Activated T-helper 1 cell treated with anti-CD3 and anti-CD28 coated beads, Interleukin-12 subunit alpha, Interleukin-12 subunit beta, Interleukin-2, Interleukin-4 antibody, amounts not matched to agents 30 ng/mL and 10 ng/mL and 1 ng/mL, durations not matched to agents 14 hours and 24 hours and 36 hours (primary cell): Measurements from ENCODE around the gene NTSR1. TPM values are rescaled to one million over a fixed set of nuclear protein-coding genes. Genes with fewer than 3 reads are reported as not detected.

Experiments
- DNase-seq: peaks from one replicate; pipeline ENCODE4 v3.0.0; 2021; ENCODE audit warnings: low spot score
- H3K27ac Mint-ChIP-seq: one replicate; pipeline ENCODE4 v1.8.0; 2021; ENCODE audit warnings: mild to moderate bottlenecking, mixed read lengths
- H3K27me3 Mint-ChIP-seq: one replicate; pipeline ENCODE4 v1.8.0; 2022; ENCODE audit warnings: mild to moderate bottlenecking, moderate library complexity, mixed read lengths; ENCODE audit not compliant: insufficient read depth
- H3K36me3 Mint-ChIP-seq: one replicate; pipeline ENCODE4 v1.8.0; 2021; ENCODE audit warnings: low read depth, mixed read lengths
- H3K4me1 Mint-ChIP-seq: one replicate; pipeline ENCODE4 v1.8.0; 2021; ENCODE audit warnings: low read depth, mixed read lengths
- H3K4me3 Mint-ChIP-seq: one replicate; pipeline ENCODE4 v1.8.0; 2021; ENCODE audit warnings: mild to moderate bottlenecking, moderate library complexity, mixed read lengths
- H3K9me3 Mint-ChIP-seq: one replicate; pipeline ENCODE4 v1.8.0; 2021; ENCODE audit warnings: mixed read lengths
- intact Hi-C: fragments of 100-400 bp; cut with micrococcal nuclease; formaldehyde crosslinking; loops from one replicate; pipeline ENCODE4 v1.15.1; 2024
- total RNA-seq: library from RNA; stranded (reverse); gene quantifications from 2 replicates; pipeline ENCODE4 v1.2.3, GENCODE V29; 2022

Gene NTSR1
- total RNA-seq, 1 donor from 2014 or later = not detected

- intact Hi-C loops = no loop called here
- H3K27me3 Mint-ChIP-seq = peaks cover 12% of the 10 kb centered on the region
- no peaks in the 10 kb centered on the region for H3K9me3 Mint-ChIP-seq
- H3K4me3 Mint-ChIP-seq = no peak overlapping the region
- DNase-seq = no peak
- no peaks in the 10 kb centered on the region for H3K36me3 Mint-ChIP-seq
- H3K4me1 Mint-ChIP-seq = no peaks in the 10 kb centered on the region
- no peak overlapping the region for H3K27ac Mint-ChIP-seq
Observed at GRCh38 chr20:62760856-62761758, 52.5 kb downstream of the NTSR1 start.

GRCh38 chr20:62761759-62762131 lies 53.1 kb downstream of the NTSR1 start:
- H3K9me3 Mint-ChIP-seq = no peaks in the 10 kb centered on the region
- H3K4me1 Mint-ChIP-seq = no peaks in the 10 kb centered on the region
- H3K4me3 Mint-ChIP-seq = no peak overlapping the region

GRCh38 chr20:62762376-62762775 lies 53.7 kb downstream of the NTSR1 start:
- H3K27me3 Mint-ChIP-seq = peaks cover 6% of the 10 kb centered on the region
- no peaks in the 10 kb centered on the region for H3K4me1 Mint-ChIP-seq
- H3K36me3 Mint-ChIP-seq = no peaks in the 10 kb centered on the region
- H3K4me3 Mint-ChIP-seq = no peak overlapping the region
- no peak overlapping the region for H3K27ac Mint-ChIP-seq
- no peak for DNase-seq
- no peaks in the 10 kb centered on the region for H3K9me3 Mint-ChIP-seq
- intact Hi-C loops = no loop called here

More at GRCh38 chr20:62761759-62762131, 53.1 kb downstream of the NTSR1 start:
- intact Hi-C loops = no loop called here
- H3K36me3 Mint-ChIP-seq = no peaks in the 10 kb centered on the region
- no peak for DNase-seq
- no peak overlapping the region for H3K27ac Mint-ChIP-seq
- H3K27me3 Mint-ChIP-seq = peaks cover 12% of the 10 kb centered on the region

GRCh38 chr20:62762801-62763368 lies 54.2 kb downstream of the NTSR1 start:
- no peaks in the 10 kb centered on the region for H3K36me3 Mint-ChIP-seq
- H3K4me1 Mint-ChIP-seq = no peaks in the 10 kb centered on the region
- H3K27me3 Mint-ChIP-seq = peaks cover 4% of the 10 kb centered on the region
- no peak overlapping the region for H3K27ac Mint-ChIP-seq
- DNase-seq = no peak
- no peaks in the 10 kb centered on the region for H3K9me3 Mint-ChIP-seq
- intact Hi-C loops = no loop called here
- H3K4me3 Mint-ChIP-seq = no peak overlapping the region

- H3K4me3 Mint-ChIP-seq = no peak overlapping the region
- H3K36me3 Mint-ChIP-seq = no peaks in the 10 kb centered on the region
- no peaks in the 10 kb centered on the region for H3K9me3 Mint-ChIP-seq
- no peaks in the 10 kb centered on the region for H3K4me1 Mint-ChIP-seq
- intact Hi-C loops = no loop called here
- peaks cover 4% of the 10 kb centered on the region for H3K27me3 Mint-ChIP-seq
- no peak overlapping the region for H3K27ac Mint-ChIP-seq
- no peak for DNase-seq
Observed at GRCh38 chr20:62763404-62763803, 54.8 kb downstream of the NTSR1 start.

- no peak for DNase-seq
- Mint-ChIP-seq H3K36me3 (no peaks in the 10 kb centered on the region), H3K27me3 (peaks cover 2% of the 10 kb centered on the region), H3K4me1 (no peaks in the 10 kb centered on the region), H3K27ac (no peak overlapping the region), H3K9me3 (no peaks in the 10 kb centered on the region), H3K4me3 (no peak overlapping the region)
- intact Hi-C loops = no loop called here
Observed at GRCh38 chr20:62764156-62764935, 55.7 kb downstream of the NTSR1 start.

GRCh38 chr20:62765021-62765420 lies 56.4 kb downstream of the NTSR1 start:
- Mint-ChIP-seq H3K27me3 (peaks cover 2% of the 10 kb centered on the region), H3K36me3 (no peaks in the 10 kb centered on the region), H3K9me3 (no peaks in the 10 kb centered on the region), H3K4me3 (no peak overlapping the region), H3K4me1 (no peaks in the 10 kb centered on the region), H3K27ac (no peak overlapping the region)
- DNase-seq = no peak
- intact Hi-C loops = no loop called here

GRCh38 chr20:62765432-62766070 lies 56.9 kb downstream of the NTSR1 start:
- intact Hi-C loops = no loop called here
- Mint-ChIP-seq H3K27ac (no peak overlapping the region), H3K4me1 (no peaks in the 10 kb centered on the region), H3K27me3 (peaks cover 2% of the 10 kb centered on the region), H3K36me3 (no peaks in the 10 kb centered on the region), H3K4me3 (no peak overlapping the region), H3K9me3 (no peaks in the 10 kb centered on the region)
- no peak for DNase-seq

GRCh38 chr20:62766071-62766450 lies 57.4 kb downstream of the NTSR1 start:
- H3K27ac Mint-ChIP-seq = no peak overlapping the region
- no peaks in the 10 kb centered on the region for H3K36me3 Mint-ChIP-seq
- H3K27me3 Mint-ChIP-seq = peaks cover 2% of the 10 kb centered on the region
- H3K9me3 Mint-ChIP-seq = no peaks in the 10 kb centered on the region
- intact Hi-C loops = no loop called here
- H3K4me3 Mint-ChIP-seq = no peak overlapping the region
- no peaks in the 10 kb centered on the region for H3K4me1 Mint-ChIP-seq
- no peak for DNase-seq

GRCh38 chr20:62766716-62767115 lies 58.1 kb downstream of the NTSR1 start:
- Mint-ChIP-seq H3K9me3 (no peaks in the 10 kb centered on the region), H3K4me3 (no peak overlapping the region), H3K27ac (no peak overlapping the region), H3K27me3 (peaks cover 2% of the 10 kb centered on the region), H3K36me3 (no peaks in the 10 kb centered on the region), H3K4me1 (no peaks in the 10 kb centered on the region)
- intact Hi-C loops = no loop called here
- no peak for DNase-seq

- intact Hi-C loops = no loop called here
- H3K4me1 Mint-ChIP-seq = peaks cover 2% of the 10 kb centered on the region
- DNase-seq = no peak
- no peak overlapping the region for H3K27ac Mint-ChIP-seq
- H3K9me3 Mint-ChIP-seq = no peaks in the 10 kb centered on the region
- H3K4me3 Mint-ChIP-seq = no peak overlapping the region
- peaks cover 4% of the 10 kb centered on the region for H3K27me3 Mint-ChIP-seq
- H3K36me3 Mint-ChIP-seq = no peaks in the 10 kb centered on the region
Observed at GRCh38 chr20:62768234-62768546, 59.6 kb downstream of the NTSR1 start.

GRCh38 chr20:62768551-62769287 lies 60.1 kb downstream of the NTSR1 start:
- Mint-ChIP-seq H3K4me1 (peaks cover 4% of the 10 kb centered on the region), H3K36me3 (no peaks in the 10 kb centered on the region), H3K27ac (no peak overlapping the region), H3K4me3 (no peak overlapping the region), H3K9me3 (no peaks in the 10 kb centered on the region), H3K27me3 (peaks cover 7% of the 10 kb centered on the region)
- no peak for DNase-seq
- intact Hi-C loops = no loop called here
